HG02981 (cell line): ENCODE measurements around the gene TOP2B.

Experiments
- ATAC-seq: cut with Tn5 transposase; IDR thresholded peaks from one replicate; pipeline ENCODE4 v1.9.1; 2021; ENCODE audit warnings: mild to moderate bottlenecking, moderate library complexity; ENCODE audit not compliant: unreplicated experiment

The TOP2B gene, protein sequence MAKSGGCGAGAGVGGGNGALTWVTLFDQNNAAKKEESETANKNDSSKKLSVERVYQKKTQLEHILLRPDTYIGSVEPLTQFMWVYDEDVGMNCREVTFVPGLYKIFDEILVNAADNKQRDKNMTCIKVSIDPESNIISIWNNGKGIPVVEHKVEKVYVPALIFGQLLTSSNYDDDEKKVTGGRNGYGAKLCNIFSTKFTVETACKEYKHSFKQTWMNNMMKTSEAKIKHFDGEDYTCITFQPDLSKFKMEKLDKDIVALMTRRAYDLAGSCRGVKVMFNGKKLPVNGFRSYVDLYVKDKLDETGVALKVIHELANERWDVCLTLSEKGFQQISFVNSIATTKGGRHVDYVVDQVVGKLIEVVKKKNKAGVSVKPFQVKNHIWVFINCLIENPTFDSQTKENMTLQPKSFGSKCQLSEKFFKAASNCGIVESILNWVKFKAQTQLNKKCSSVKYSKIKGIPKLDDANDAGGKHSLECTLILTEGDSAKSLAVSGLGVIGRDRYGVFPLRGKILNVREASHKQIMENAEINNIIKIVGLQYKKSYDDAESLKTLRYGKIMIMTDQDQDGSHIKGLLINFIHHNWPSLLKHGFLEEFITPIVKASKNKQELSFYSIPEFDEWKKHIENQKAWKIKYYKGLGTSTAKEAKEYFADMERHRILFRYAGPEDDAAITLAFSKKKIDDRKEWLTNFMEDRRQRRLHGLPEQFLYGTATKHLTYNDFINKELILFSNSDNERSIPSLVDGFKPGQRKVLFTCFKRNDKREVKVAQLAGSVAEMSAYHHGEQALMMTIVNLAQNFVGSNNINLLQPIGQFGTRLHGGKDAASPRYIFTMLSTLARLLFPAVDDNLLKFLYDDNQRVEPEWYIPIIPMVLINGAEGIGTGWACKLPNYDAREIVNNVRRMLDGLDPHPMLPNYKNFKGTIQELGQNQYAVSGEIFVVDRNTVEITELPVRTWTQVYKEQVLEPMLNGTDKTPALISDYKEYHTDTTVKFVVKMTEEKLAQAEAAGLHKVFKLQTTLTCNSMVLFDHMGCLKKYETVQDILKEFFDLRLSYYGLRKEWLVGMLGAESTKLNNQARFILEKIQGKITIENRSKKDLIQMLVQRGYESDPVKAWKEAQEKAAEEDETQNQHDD (N-terminal part only)

DNA sequence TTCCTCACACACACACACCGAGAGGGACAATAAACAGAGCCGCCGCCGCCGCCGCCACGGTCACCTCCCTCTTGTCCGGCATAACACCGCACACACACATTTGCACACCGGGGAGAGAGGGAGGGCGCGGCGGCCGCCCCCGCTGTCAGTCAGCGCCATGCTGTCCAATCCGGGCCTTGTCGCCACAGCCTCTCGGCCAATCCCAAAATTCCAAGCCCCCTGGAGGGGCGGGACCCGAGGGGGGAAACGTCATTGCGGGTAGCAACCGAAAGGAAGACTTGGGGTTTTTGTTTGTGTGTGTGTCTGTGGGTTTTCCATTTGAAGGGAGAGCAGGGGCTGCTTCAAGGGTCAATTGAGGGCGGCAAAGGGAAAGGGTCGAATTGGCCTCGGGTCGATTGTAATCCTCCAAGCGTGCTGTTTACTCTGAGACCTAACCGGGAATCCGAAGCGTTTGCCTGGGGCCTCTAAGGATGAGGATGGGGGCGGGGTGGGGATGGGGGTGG lies at the start of gene TOP2B:
TSS of gene TOP2B (minus strand) at position 96 of the 503 bp plus-strand sequence. CDS start 610 bp downstream, outside the sequence.
- ATAC-seq = peak; percentile 87

DNA sequence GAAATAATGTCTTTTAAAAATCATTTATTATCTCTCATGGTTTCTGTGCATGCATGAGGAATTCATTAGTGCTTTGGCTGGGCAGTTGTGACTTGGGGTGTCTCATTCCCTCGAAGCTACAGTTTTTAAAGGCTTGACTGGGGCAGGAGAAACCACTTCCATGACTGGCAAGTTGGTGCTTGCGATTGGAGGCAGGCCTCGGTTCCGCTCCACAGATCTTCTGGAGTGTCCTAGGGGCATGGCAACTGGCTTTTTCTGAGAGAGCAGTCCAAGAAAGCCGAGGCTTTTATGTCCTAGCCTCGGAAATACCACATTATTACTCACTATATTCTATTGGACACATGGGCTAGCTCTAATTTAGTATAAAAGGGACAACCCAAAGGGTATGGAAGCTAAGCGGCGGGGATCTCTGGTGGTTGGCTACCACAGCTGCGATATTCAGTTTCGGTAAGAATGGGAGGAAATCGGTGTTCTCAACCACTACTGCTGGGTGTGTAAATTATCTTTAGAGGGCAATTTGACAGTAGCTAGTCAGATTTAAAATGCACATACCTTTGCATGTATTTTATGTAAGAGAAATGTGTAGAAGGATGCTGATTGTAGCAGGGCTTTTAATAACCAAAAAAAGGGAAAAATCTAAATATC lies 48.8 kb upstream of the TOP2B start:
- ATAC-seq = no peak

DNA sequence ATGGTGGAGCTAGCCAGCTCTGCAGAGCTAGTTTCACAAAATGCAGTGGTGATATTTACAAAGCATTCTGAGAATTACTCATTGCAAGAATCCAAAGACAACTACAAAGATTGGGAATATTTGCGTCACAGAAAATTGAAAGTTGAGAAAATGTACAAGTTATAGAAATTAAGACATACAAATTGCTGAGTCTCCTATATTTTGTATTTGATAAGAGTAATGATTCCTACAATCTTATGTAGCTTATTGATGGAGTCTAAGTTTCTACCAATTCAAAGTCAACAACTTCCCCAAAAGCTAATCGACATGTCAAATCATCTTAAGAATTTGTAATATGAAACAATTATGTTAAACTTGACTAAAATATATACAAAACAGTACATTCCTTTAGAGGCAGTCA lies 46.4 kb upstream of the TOP2B start:
- no peak for ATAC-seq

DNA sequence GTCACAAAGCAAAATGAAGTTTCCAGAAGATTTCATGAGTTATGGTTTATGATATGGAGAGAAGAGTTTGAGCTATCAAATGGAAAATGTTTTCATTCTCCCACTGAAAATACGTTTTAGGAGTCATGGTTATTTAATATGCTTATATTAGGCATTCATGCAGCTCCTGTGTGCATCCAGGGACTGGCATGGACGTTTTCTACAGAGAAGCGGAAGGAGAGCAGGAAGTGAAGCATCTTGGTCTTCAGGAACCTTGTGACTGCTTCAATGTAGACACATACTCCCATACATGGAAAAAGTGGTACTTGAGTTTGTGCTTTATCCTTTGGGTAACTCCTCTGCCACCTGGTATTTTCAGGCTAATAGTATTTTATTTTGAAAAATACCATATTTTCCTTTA lies 43.3 kb upstream of the TOP2B start:
- no peak for ATAC-seq

DNA sequence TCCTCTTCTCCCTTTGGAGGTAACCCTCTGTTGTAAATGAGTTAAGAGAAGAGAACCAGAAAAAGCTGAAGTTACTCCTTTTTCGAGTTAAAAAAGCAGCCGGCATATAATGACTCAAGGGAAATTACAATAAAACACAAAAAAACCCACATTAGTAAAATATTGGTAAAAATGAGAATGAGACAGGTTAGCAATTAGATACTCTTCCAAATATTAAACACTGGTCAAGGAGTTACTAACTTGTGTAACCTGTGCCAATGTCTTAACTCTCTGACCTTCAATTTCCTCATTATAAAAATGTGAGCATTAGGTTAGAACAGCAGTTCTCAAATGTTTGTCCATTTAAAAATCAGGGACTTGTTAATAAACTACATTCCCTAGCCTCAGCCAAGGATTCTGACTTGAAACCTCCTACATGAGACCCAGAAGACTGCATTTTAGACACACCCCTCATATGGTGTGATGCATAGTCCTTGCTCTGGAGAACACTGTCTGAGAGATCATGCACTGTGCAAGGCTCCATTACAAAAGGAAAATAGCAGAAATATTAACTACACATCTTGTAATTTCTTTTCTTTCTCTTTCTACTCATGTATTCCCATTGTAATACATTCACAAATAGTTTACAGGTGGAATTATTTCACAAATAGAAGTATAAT lies 42.7 kb upstream of the TOP2B start:
- ATAC-seq = peak; percentile 58

DNA sequence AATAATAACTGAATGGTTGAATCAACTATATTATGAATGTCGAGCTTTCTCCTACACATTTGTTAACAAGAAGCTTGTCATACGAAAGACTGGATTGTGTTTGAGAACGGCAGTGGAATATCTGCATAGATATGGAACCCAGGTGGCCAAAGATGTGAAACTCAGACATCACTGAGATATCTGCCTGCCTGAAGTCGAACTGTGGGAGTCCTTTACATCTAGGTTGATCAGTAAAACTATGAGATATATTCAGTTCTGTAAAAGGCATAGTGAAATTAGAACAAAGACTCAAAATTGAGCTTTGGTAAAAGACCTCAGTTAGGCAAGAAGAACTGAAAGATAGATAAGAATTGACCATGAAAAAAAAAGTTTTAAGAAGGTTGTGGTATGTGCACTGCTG lies 41.5 kb upstream of the TOP2B start:
- ATAC-seq = no peak

DNA sequence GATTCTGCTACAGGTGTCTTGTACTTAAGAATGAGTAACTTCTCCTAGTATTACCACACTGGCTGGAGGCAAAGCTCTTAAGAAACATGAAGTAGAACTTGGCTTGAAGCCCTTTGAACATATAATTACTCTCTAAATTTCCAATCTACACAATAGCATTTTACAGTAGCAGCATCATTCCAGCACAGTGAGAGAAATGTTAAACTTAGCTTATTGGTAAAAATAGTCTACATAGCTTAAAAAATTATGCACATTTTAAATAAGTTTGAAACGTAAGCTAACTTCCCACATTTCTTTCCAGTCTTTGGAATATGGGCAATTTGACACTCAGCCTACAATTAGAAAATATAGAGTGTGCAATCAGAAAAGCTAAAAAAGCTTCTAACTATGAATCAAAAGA lies 32.8 kb upstream of the TOP2B start:
- ATAC-seq = no peak

DNA sequence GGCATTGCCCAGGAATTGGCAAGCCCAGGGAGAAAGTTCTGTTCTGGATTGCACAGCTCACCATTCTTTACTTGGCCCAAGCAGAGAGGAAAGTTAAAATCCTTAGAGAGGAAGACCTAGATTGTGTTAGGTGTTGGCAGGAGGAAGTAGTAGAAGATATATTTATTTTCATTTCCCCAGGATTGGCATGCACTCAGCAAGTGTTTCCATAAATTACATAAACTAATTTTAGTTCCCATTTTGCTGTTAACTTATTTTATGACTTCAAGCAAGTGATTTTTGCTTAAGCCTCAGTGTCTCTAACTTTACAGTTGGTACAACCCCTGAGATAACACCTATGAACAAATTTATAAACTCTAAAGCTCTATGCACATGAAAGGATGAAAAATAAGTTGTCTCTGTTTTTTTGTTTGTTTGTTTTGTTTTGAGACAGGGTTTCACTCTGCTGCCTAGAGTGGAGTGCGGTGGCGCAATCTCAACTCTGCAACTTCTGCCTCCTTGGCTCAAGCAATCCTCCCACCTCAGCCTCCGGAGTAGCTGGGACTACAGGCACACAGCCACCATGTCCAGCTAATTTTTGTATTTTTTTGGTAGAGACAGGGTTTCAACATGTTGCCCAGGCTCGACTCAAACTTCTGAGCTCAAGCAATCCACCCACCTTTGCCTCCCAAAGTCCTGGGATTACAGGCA lies 31.2 kb upstream of the TOP2B start:
- ATAC-seq = no peak

DNA sequence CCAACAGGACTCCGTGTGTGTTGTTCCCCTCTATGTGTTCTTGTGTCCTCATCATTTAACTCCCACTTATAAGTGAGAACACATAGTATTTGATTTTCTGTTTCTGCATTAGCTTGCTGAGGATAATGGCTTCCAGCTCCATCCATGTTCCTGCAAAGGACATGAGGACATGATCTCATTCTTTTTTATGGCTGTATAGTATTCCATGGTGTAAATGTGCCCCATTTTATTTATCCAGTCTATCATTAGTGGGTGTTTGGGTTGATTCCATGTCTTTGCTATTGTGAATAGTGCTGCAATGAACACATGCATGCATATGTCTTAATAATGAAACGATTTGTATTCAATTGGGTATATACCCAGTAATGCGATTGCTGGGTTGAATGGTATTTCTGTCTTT lies 28.5 kb upstream of the TOP2B start:
- no peak for ATAC-seq

DNA sequence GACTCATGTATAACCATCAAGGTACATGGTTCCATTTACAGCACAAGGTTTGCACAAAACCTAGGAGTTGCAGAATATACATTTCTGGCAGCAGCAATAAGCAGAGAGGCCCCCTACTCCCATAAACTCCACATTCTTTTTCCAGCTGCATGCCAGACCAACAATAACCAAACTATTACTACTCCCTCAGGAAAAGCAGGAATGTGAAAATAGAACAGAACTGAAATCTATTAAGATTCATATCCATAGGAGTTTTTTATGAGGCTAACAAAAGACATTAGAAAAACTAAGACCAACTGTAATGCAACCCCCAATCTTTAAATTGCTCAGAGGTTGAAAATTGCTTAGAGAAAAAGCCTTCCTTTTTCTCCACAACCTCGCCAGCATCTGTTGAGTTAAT lies 27.6 kb upstream of the TOP2B start:
- no peak for ATAC-seq

DNA sequence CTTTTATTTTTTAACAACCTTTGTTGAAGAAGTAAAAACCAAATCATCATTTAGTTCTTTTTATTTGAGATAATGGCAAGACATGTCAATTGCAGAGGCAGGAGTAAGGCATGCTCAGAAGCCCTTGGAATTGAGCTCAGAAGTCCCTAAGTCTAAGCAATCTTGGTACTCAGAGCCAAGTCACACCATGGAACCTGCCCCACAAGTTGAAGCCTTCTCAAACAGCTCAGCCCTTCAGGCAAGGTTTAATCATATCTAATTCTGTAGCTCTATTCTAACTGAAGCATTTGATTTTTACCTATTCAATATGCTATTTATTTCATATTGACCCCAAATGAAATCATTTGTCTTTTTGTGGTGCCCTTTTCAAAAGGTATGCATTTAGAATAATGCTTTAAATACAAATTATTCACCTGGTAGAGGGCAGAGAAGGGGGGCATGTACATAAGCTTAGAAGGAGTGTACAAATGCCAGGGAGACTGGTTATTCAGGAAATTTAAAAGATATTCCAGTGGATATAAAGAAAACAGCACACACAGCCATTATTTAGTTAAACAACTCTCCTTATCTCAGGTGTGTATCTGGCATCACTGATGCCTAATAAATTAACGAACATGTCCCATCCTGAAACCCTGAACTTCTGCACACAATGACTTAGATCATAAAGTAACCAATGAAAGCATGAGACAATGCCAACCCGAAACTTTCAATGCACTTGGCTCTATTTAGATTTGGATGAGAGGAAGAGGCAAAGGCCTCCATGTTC lies 26.2 kb upstream of the TOP2B start:
- no peak for ATAC-seq

DNA sequence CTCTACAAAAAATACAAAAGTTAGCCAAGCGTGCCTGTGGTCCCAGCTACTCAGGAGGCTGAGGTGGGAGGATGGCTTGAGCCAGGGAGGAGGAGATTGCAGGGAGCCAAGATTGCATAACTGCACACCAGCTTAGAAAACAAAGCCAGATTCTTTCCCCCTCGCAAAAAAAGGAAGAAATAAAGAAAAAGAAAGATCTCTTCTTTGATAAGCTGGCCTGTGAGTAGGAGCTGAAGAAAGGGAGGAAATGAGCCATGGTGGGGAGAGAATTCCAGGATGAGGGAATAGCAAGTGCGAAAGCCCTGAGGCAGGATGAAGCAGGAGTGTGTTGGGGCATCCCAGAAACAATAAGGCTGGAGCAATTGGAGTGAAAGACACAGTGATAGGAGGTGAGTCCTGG lies 24.5 kb upstream of the TOP2B start:
- ATAC-seq = no peak

DNA sequence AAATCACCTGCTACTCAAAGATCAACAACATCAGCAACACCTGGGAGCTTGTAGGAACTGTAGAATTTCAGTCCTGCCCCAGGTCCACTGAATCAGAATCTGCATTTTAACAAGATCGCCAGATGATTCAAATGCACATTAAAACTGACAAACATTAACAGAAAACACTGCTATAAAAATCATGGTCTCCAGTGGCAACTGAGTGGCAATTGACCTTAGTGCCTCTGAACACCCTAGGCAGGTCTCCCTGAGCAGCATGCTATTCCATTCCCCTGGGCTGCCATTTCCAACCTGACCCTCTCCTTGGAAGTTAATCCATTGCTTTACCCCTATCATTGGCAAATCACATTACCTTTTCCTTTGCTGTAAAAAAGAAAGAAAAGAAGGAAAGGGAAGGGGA lies 23.0 kb upstream of the TOP2B start:
- no peak for ATAC-seq

DNA sequence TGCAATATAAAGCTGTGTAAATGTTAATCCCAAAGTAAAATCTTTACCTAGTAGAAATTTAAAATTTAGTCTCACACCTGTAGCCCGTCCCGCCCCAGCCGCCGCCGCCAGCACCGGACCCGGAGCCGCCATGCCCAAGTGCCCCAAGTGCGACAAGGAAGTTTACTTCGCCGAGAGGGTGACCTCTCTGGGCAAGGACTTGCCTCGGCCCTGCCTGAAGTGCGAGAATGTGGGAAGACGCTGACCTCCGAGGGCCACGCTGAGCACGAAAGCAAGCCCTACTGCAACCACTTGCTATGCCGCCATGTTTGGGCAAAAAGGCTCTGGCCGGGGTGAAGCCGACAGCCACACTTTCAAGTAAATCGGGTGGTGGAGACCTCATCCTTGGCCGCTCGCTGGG lies 22.1 kb upstream of the TOP2B start:
- ATAC-seq = no peak

DNA sequence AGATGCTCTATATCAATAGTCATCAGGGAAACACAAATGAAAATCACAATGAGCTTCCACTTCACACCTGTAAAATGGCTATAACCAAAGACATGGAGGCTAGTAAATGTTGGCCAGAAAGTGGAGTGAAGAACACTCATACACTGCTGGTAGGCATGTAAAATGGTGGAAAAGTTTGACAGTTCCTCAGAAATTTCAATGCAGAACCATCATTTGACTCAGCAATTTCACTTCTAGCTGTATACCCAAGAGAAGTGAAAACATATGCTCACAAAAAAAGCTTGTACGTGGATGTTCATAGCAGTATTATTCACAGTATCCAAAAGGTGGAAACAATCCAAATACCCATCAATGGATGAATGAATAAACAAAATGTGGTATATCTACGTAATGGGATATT lies 19.2 kb upstream of the TOP2B start:
- no peak for ATAC-seq

DNA sequence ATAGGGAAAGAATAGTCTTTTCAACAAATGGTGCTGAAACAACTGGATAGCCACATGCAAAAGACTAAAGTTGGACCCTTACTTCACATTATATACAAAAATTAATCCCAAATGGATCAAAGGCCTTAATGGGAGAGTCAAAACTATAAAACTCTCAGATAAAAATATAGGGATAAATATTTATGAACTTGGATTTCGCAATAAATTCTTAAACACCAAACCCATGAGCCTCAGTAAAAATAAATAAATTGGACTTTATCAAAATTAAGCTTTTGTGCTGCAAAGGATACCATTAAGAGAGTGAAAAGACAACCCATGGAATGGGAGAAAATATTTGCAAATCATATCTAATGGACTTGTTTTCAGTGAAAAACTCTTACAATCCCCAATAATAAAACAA lies 18.7 kb upstream of the TOP2B start:
- ATAC-seq = no peak

DNA sequence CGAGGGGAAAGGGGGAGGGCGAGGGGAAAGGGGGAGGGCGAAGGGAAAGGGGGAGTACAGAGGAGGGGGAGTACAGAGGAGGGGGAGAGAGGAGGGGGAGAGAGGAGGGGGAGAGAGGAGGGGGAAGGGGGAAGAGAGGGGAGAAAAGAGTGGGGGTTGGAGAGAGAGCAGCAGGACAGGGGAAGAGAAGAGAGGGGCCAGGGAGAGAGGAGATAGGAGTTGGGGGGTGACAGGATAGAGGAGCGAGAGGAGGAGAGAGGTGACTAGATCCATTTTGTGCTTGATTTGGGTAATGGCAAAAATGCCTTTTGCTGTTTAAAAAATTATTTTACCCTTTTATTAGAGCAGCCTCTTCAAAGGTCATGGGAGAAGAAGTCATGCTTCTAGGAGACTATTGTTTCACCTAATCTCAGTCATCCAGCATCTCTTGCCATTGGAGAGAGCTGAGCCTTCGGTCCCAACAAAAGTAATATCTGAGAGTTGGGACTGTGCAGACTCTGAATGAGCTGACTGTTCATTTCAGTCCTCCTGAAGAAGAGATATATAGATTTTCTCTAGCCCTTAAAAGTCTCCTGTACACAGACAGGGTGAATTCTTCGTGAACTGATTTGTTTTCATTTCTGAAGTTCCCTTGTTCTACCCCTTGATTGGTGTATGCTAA lies 15.1 kb upstream of the TOP2B start:
- no peak for ATAC-seq

DNA sequence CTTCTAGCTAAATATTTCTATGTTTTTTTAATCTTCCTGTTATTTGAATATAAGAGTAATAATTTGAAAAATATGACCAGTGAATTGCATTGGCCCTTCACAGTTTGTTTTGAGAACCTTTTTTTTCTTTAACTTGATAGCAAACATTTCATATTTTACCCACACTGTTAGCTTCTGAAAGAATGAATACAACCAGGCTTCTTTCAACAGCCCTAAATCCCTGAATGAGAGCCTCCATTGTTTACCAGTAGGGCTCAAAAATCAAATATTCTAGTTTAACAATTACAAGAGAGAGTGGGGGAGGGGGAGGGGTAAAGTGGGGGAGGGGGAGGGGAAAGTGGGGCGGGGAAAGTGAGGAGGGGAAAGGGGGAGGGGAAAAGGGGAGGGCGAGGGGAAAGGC lies 14.5 kb upstream of the TOP2B start:
- no peak for ATAC-seq

DNA sequence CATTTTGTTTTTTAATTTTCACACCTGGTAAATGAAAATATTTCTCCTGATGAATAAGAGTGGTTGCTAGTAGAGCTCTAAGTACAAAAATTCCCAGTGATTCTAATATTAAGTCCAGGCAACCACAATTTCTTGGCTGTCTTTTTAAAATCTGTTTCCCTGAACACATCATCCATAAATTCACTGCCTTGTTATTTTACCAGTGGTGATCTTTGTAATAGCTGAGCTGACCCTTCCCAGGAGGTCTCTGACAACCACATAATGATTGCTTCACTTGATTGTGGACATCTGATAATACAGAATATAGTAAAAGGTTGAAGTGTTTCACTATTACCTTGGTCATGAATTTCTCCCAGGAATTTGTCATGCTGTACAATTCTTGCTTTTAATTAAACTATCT lies 13.9 kb upstream of the TOP2B start:
- ATAC-seq = no peak
